H1 (cell line): Measurements from ENCODE around the gene SRSF9. TPM values are rescaled to one million over a fixed set of nuclear protein-coding genes. Genes with fewer than 3 reads are reported as not detected.
A peak's percentile ranks its signal among the peaks of the same experiment; 100 is the strongest.

ENCODE experiments used
- ATF3 ChIP-seq: IDR thresholded peaks from 2 replicates; pipeline ENCODE4 v1.6.1; 2011; ENCODE audit warnings: low read depth, mild to moderate bottlenecking, low read length; ENCODE audit not compliant: insufficient read depth
- CBX8 ChIP-seq: fragments of 300-800, 300-1000 bp; sonication (generic); IDR thresholded peaks from 2 replicates; pipeline ENCODE4 v1.7.1; 2016; ENCODE audit warnings: low read depth, low read length, borderline replicate concordance
- CHD1 ChIP-seq: IDR thresholded peaks from 2 replicates; pipeline ENCODE4 v1.6.1; 2012; ENCODE audit warnings: low read depth, low read length, improper control_type of control experiment
- CREB1 ChIP-seq: IDR thresholded peaks from 2 replicates; pipeline ENCODE4 v1.6.1; 2012; ENCODE audit warnings: inconsistent platforms
- E2F6 ChIP-seq: IDR thresholded peaks from 2 replicates; pipeline ENCODE4 v1.6.1; 2012; ENCODE audit warnings: inconsistent platforms
- EP300 ChIP-seq, 2 experiments: IDR thresholded peaks; 1 replicate in 1 of 2; 2 replicates in 1 of 2; pipeline ENCODE4 v1.6.1; 2011 to 2012; ENCODE audit warnings: low read depth in 2 of 2, low read length in 2 of 2, mild to moderate bottlenecking in 2 of 2, borderline replicate concordance in 1 of 2, inconsistent platforms in 1 of 2, moderate library complexity in 1 of 2
- GTF2F1 ChIP-seq: IDR thresholded peaks from 2 replicates; pipeline ENCODE4 v1.6.1; 2012; ENCODE audit warnings: low read depth, low read length, improper control_type of control experiment, borderline replicate concordance
- HDAC6 ChIP-seq: IDR thresholded peaks from one replicate; pipeline ENCODE4 v1.7.1; 2012; ENCODE audit warnings: low read depth, mild to moderate bottlenecking, inconsistent platforms, low read length, moderate library complexity
- JUN ChIP-seq: IDR thresholded peaks from 2 replicates; pipeline ENCODE4 v1.6.1; 2011; ENCODE audit warnings: low read depth, mild to moderate bottlenecking, improper control_type of control experiment, low read length
- KDM5A ChIP-seq: fragments of 200-600 bp; IDR thresholded peaks from 2 replicates; pipeline ENCODE4 v1.7.1; 2012; ENCODE audit warnings: mild to moderate bottlenecking, low read length, inconsistent platforms, mixed read lengths
- POLR2AphosphoS5 ChIP-seq: IDR thresholded peaks from 2 replicates; pipeline ENCODE4 v1.6.1; 2011; ENCODE audit warnings: low read depth, low read length
- RFX5 ChIP-seq: IDR thresholded peaks from 2 replicates; pipeline ENCODE4 v1.6.1; 2011; ENCODE audit warnings: low read depth, low read length, improper control_type of control experiment, borderline replicate concordance
- RNF2 ChIP-seq: fragments of 200-900, 300-1000 bp; sonication (generic); IDR thresholded peaks from 2 replicates; pipeline ENCODE4 v1.7.1; 2016; ENCODE audit warnings: borderline replicate concordance, low read depth, mild to moderate bottlenecking, antibody characterized with exemption, low read length; ENCODE audit not compliant: poor library complexity, severe bottlenecking; ENCODE audit errors: missing control alignments
- RXRA ChIP-seq: IDR thresholded peaks from 2 replicates; pipeline ENCODE4 v1.6.1; 2011; ENCODE audit warnings: low read depth, mild to moderate bottlenecking, low read length, moderate library complexity; ENCODE audit not compliant: insufficient read depth
- SIX5 ChIP-seq: IDR thresholded peaks from 2 replicates; pipeline ENCODE4 v1.6.1; 2011; ENCODE audit warnings: mild to moderate bottlenecking, low read depth, low read length
- SP1 ChIP-seq: IDR thresholded peaks from 2 replicates; pipeline ENCODE4 v1.6.1; 2011; ENCODE audit warnings: low read depth, low read length
- SP4 ChIP-seq: IDR thresholded peaks from 2 replicates; pipeline ENCODE4 v1.6.1; 2012; ENCODE audit warnings: low read length, inconsistent platforms
- SUZ12 ChIP-seq: fragments of 200-600 bp; sonication (generic); IDR thresholded peaks from 2 replicates; pipeline ENCODE4 v1.6.1; 2012; ENCODE audit warnings: mild to moderate bottlenecking, inconsistent platforms, low read length, moderate library complexity, mixed read lengths
- TBP ChIP-seq: IDR thresholded peaks from 2 replicates; pipeline ENCODE4 v1.6.1; 2011; ENCODE audit warnings: low read depth, low read length, improper control_type of control experiment
- TCF12 ChIP-seq: IDR thresholded peaks from 2 replicates; pipeline ENCODE4 v1.6.1; 2011; ENCODE audit warnings: low read depth, mild to moderate bottlenecking, low read length
- YY1 ChIP-seq: IDR thresholded peaks from 2 replicates; pipeline ENCODE4 v1.6.1; 2011; ENCODE audit warnings: low read depth, mild to moderate bottlenecking, low read length
- ZNF274 ChIP-seq: IDR thresholded peaks from 2 replicates; pipeline ENCODE4 v1.7.0; 2012; ENCODE audit warnings: low read length, borderline replicate concordance; ENCODE audit errors: extremely low read depth
- polyA plus RNA-seq, 7 experiments: library from polyadenylated mRNA; depleted of rRNA in 3 of 7; stranded (reverse) in 5 of 7; unstranded in 2 of 7; fragments of >200 nt in 5 of 7; fragments of 200-250 nt in 2 of 7; gene quantifications; 1 replicate in 5 of 7; 2 replicates in 1 of 7; 4 replicates in 1 of 7; pipeline versions ENCODE4 v1.2.1 to v1.2.3, GENCODE V29; 2011 to 2013; ENCODE audit warnings: missing spikeins in 2 of 7, mixed read lengths in 2 of 7
- total RNA-seq: library from RNA; stranded (reverse); fragmentation: NEBNext Ultra II Directional; extraction: Animal tissue kit (Norgen Biotek cat#: 25700); gene quantifications from 2 replicates; pipeline ENCODE4 v1.2.1, GENCODE V29; 2021

Gene SRSF9
- total and polyA plus RNA-seq, 2 of the 8 experiments (the other 6 are each of a cell fraction or from before 2014, with no cell fraction given), result 172 to 304 TPM

DNA sequence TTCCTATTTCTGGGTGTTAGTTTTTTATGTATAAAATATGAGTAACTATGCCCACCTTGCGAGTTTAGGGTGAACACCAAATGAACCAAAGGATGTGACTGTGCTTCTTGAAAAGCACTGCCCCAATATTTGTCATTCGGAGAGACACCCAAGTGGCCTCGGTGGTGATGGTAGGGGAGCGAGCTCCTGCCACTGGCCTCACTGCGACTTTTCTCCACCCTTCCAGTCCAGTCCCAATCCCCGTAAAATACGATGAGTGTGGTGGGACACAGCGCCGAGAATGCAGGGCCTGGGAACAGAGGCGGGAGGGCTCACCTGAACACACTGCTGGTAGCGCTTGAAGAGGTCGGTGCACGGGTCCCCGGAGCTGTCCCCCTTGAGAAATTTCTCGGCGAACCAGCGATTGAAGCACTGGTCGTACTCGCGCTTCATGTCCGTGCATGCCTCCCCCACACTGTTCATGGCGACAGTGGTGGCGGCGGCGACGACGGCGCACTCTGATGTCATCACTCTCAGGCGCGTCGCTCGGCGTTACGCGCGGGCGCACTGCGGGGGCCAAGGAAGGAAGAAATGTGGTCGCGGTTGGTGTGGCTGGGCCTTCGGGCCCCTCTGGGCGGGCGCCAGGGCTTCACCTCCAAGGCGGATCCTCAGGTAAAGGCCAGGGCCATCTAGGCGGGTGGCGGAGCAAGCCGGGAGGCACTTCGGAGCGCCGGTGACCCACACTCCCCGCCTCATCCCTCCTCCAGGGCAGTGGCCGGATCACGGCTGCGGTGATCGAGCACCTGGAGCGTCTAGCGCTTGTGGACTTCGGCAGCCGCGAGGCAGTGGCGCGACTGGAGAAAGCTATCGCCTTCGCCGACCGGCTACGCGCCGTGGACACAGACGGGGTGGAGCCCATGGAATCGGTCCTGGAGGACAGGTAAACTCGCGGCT lies 23.4 kb downstream of the SRSF9 start, which contains the start of the genes GATC and TRIAP1 (continued):
- TF ChIP-seq GTF2F1 (peak; percentile 68; the same call in 1 of the 2 replicates), CHD1 (no peak), ZNF274 (no peak), RFX5 (peak; percentile 40; the same call in 1 of the 2 replicates), TCF12 (no peak), ATF3 (peak; percentile 100), SIX5 (no peak), SUZ12 (no peak), CBX8 (no peak), POLR2AphosphoS5 (peak; percentile 99), JUN (no peak), E2F6 (0 out of 2 replicates have a peak, but pooled peaks have one; percentile 32), KDM5A (peak; percentile 99), TBP (peak; percentile 90), YY1 (peak; percentile 90), SP4 (peak; percentile 74; the same call in 1 of the 2 replicates), HDAC6 (no peak), EP300 (IDR thresholded peaks at IDR 0.05; ENCODE audit: borderline replicate concordance in 1 of 2, low read depth in 2 of 2, low read length in 2 of 2) (peak in 1 of 2 experiments; percentile 73; a peak in 1 of 3 replicates), RNF2 (no peak), CREB1 (peak; percentile 100), SP1 (no peak), RXRA (no peak)
